H1 (cell line): ENCODE results near the gene NCBP2. TPM values are rescaled to one million over a fixed set of nuclear protein-coding genes. Genes with fewer than 3 reads are reported as not detected.

ENCODE experiments used
- polyA plus RNA-seq, 7 experiments: library from polyadenylated mRNA; depleted of rRNA in 3 of 7; stranded (reverse) in 5 of 7; unstranded in 2 of 7; fragments of >200 nt in 5 of 7; fragments of 200-250 nt in 2 of 7; gene quantifications; 1 replicate in 5 of 7; 2 replicates in 1 of 7; 4 replicates in 1 of 7; pipeline versions ENCODE4 v1.2.1 to v1.2.3, GENCODE V29; 2011 to 2013; ENCODE audit warnings: missing spikeins in 2 of 7, mixed read lengths in 2 of 7
- total RNA-seq: library from RNA; stranded (reverse); fragmentation: NEBNext Ultra II Directional; extraction: Animal tissue kit (Norgen Biotek cat#: 25700); gene quantifications from 2 replicates; pipeline ENCODE4 v1.2.1, GENCODE V29; 2021

The NCBP2 gene
- total and polyA plus RNA-seq, 2 of the 8 experiments (the other 6 are each of a cell fraction or from before 2014, with no cell fraction given), result 34.1 to 100 TPM

Other genes with a start within 250 kb of the NCBP2 start
- gene CEP19, start 230.3 kb downstream of the NCBP2 start, total RNA-seq, result 1.3 and 1.6 TPM in 2 replicates
- 0.52 and 0.95 TPM in 2 replicates for gene CEP19, start 230.3 kb downstream of the NCBP2 start, polyA plus RNA-seq (2011; rRNA removed)
- 14.7 and 14.9 TPM in 2 replicates for gene PIGX, start 230.2 kb downstream of the NCBP2 start, total RNA-seq
- 5.0 and 7.0 TPM in 2 replicates for gene PIGX, start 230.2 kb downstream of the NCBP2 start, polyA plus RNA-seq (2011; rRNA removed)
- 60.5 and 62.8 TPM in 2 replicates for gene PAK2, start 202.7 kb downstream of the NCBP2 start, total RNA-seq
- gene PAK2, start 202.7 kb downstream of the NCBP2 start, polyA plus RNA-seq (2011; rRNA removed), result 8.5 and 13.1 TPM in 2 replicates
- 27.3 TPM in 2 replicates for gene SENP5, start 74.6 kb downstream of the NCBP2 start, total RNA-seq
- gene SENP5, start 74.6 kb downstream of the NCBP2 start, polyA plus RNA-seq (2011; rRNA removed), result 4.8 and 6.7 TPM in 2 replicates
- not detected in 2 replicates for gene PIGZ, start 26.3 kb upstream of the NCBP2 start, total RNA-seq
- 0.32 and 0.57 TPM in 2 replicates for gene PIGZ, start 26.3 kb upstream of the NCBP2 start, polyA plus RNA-seq (2011; rRNA removed)
- 3.5 and 3.7 TPM in 2 replicates for gene MELTF, start 87.3 kb upstream of the NCBP2 start, total RNA-seq
- gene MELTF, start 87.3 kb upstream of the NCBP2 start, polyA plus RNA-seq (2011; rRNA removed), result 1.7 and 2.7 TPM in 2 replicates